Measurements from ENCODE around the gene PRC1. TPM values are rescaled to one million over a fixed set of nuclear protein-coding genes. Genes with fewer than 3 reads are reported as not detected.

Gene PRC1
- total RNA-seq, 2 experiments from 2014 or later, result 149 to 224 TPM

DNA sequence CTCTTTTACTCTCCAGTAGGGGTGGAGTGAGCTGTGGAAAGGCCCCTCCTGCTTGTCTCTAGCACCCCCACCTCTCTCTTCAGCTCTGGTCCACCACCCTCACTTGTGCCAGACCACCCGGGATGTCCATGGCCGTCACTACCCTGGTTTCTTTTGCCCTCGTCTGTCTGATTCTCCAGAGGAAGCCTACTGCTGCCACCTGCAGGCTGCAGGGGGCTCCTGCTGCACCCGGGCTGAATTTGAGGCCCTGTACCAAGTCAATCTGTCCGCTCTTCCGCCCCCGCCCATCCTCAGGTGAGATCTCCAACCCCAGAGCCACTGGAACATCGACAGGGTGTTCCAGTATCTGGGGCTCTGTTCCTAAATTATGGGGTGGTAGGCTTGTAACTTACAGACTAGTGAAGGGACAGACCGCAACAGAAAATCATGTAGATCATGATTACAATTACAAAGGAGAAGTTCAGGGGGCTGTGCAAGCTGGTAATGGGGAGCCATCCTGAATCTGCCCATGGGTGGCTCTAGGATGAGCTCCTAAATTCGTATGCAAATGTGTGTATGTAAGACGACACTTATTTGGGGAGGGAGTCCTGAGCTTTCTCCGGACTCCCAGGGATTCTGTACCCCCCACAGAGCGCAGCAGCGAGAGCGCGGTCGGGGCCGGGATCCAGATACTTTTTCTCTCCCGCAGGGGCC is 59.9 kb downstream of the PRC1 start:
- H3K9me2 ChIP-seq (ENCODE audit: insufficient read depth, low read length), result no peaks in the 10 kb centered on the region
- peak overlapping the region; percentile 75 for H3K4me3 ChIP-seq (ENCODE audit: low read depth, low read length, poor library complexity, severe bottlenecking)
- TF ChIP-seq, protein P1, sequence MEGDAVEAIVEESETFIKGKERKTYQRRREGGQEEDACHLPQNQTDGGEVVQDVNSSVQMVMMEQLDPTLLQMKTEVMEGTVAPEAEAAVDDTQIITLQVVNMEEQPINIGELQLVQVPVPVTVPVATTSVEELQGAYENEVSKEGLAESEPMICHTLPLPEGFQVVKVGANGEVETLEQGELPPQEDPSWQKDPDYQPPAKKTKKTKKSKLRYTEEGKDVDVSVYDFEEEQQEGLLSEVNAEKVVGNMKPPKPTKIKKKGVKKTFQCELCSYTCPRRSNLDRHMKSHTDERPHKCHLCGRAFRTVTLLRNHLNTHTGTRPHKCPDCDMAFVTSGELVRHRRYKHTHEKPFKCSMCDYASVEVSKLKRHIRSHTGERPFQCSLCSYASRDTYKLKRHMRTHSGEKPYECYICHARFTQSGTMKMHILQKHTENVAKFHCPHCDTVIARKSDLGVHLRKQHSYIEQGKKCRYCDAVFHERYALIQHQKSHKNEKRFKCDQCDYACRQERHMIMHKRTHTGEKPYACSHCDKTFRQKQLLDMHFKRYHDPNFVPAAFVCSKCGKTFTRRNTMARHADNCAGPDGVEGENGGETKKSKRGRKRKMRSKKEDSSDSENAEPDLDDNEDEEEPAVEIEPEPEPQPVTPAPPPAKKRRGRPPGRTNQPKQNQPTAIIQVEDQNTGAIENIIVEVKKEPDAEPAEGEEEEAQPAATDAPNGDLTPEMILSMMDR (conservative IDR thresholded peaks at IDR 0.05; ENCODE audit: low read length), result peak; percentile 95
- no peak for TF ChIP-seq EZH2phosphoT487 (IDR thresholded peaks at IDR 0.05; ENCODE audit: borderline replicate concordance, low read depth, low read length)
- CTCF ChIA-PET (ENCODE audit: unreplicated experiment), result interaction anchor here (0.5 to 5.1 kb wide), 13 partner anchors 12 to 615 kb away, joined by 3 to 41 read pairs (median 3); partner anchors contain the start of genes MAN2A2 and RCCD1
- peaks cover 47% of the 10 kb centered on the region for H3K4me1 ChIP-seq (ENCODE audit: insufficient read depth, low read length, poor library complexity, severe bottlenecking)
- DNase-seq (ENCODE audit: low spot score), result peak; percentile 93
- intact Hi-C loops (cut with micrococcal nuclease; ENCODE audit: unreplicated experiment), result loop anchor here (1.0 to 5.0 kb wide), 6 partner anchors 60 to 667 kb away; partner anchors contain the start of genes BLM, IQGAP1, NGRN and PRC1
- POLR2A ChIA-PET, result interaction anchor here (0.5 to 7.2 kb wide), 12 partner anchors 9 to 361 kb away, joined by 3 to 58 read pairs (median 3); partner anchors contain the start of genes PRC1 and RCCD1
- peaks cover 9% of the 10 kb centered on the region; the same call in 1 of the 2 replicates for H3K79me2 ChIP-seq (ENCODE audit: insufficient read depth, low read depth, low read length)
- peak overlapping the region; percentile 48 for H3K27ac ChIP-seq (ENCODE audit: low read depth, low read length, poor library complexity, severe bottlenecking)
- H4K20me1 ChIP-seq (ENCODE audit: insufficient read depth, low read length), result no peaks in the 10 kb centered on the region
- no TSS peak for BruUV-seq (replicated peaks)
- H3K9me3 ChIP-seq (ENCODE audit: low read length), result no peaks in the 10 kb centered on the region
- H3K36me3 ChIP-seq (ENCODE audit: insufficient read depth, low read length), result peaks cover 11% of the 10 kb centered on the region
- H3K4me2 ChIP-seq (ENCODE audit: low read length), result peak overlapping the region; percentile 90
- H2AFZ ChIP-seq (ENCODE audit: low read length), result peak overlapping the region; percentile 77

DNA sequence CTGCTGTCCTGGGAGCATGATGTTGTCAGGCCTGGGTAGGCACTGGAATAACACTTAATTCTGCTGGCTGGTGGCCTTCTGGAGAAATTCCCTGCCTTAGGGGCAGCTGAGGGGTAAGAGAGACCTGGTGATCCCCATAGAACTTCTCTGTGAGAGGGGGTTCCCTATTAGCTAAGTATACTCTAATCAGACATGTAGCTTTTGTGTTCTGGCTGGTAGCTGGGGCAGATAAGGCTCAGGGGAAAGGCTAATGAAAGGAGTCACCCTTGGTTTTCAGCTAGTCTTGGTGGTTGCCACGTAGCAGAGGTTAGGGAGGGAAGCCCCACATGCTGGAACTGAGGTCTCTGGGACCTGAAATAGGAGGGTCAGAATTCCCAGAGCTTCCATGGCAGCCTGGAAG is 61.0 kb downstream of the PRC1 start:
- intact Hi-C loops (cut with micrococcal nuclease; ENCODE audit: unreplicated experiment), result loop anchor here (5.0 kb wide), 2 partner anchors 546 to 666 kb away; partner anchors contain the start of genes IQGAP1 and NGRN
- H4K20me1 ChIP-seq (ENCODE audit: insufficient read depth, low read length), result no peaks in the 10 kb centered on the region
- peaks cover 58% of the 10 kb centered on the region for H3K4me1 ChIP-seq (ENCODE audit: insufficient read depth, low read length, poor library complexity, severe bottlenecking)
- H3K79me2 ChIP-seq (ENCODE audit: insufficient read depth, low read depth, low read length), result peaks cover 17% of the 10 kb centered on the region; the same call in 1 of the 2 replicates
- POLR2A ChIA-PET, result interaction anchor here (1.5 to 7.2 kb wide), 5 partner anchors 11 to 143 kb away, joined by 3 to 58 read pairs (median 7); partner anchors contain the start of gene RCCD1
- TF ChIP-seq, protein P1 (conservative IDR thresholded peaks at IDR 0.05; ENCODE audit: low read length), result no peak
- TF ChIP-seq EZH2phosphoT487 (IDR thresholded peaks at IDR 0.05; ENCODE audit: borderline replicate concordance, low read depth, low read length), result no peak
- H3K9me2 ChIP-seq (ENCODE audit: insufficient read depth, low read length), result no peaks in the 10 kb centered on the region
- no TSS peak for BruUV-seq (replicated peaks)
- H3K4me2 ChIP-seq (ENCODE audit: low read length), result peak overlapping the region; percentile 87; the same call in 1 of the 2 replicates
- no peak overlapping the region for H3K4me3 ChIP-seq (ENCODE audit: low read depth, low read length, poor library complexity, severe bottlenecking)
- no peaks in the 10 kb centered on the region for H3K9me3 ChIP-seq (ENCODE audit: low read length)
- peaks cover 6% of the 10 kb centered on the region for H3K36me3 ChIP-seq (ENCODE audit: insufficient read depth, low read length)
- peak overlapping the region; percentile 82; the same call in 1 of the 2 replicates for H2AFZ ChIP-seq (ENCODE audit: low read length)
- H3K27ac ChIP-seq (ENCODE audit: low read depth, low read length, poor library complexity, severe bottlenecking), result peak overlapping the region; percentile 81
- DNase-seq (ENCODE audit: low spot score), result no peak
- CTCF ChIA-PET (ENCODE audit: unreplicated experiment), result interaction anchor here (0.6 to 5.1 kb wide), 7 partner anchors 22 to 151 kb away, joined by 3 to 41 read pairs (median 5); partner anchors contain the start of genes MAN2A2 and RCCD1

Data from OCI-LY7 (cell line).